ENCODE measurements around the gene TAT.
"Not testable (repeated sequence)": the region's sequence is repeated elsewhere in the genome, so short reads cannot be mapped to it uniquely, and the experiment has no call there.

TAT gene

DNA sequence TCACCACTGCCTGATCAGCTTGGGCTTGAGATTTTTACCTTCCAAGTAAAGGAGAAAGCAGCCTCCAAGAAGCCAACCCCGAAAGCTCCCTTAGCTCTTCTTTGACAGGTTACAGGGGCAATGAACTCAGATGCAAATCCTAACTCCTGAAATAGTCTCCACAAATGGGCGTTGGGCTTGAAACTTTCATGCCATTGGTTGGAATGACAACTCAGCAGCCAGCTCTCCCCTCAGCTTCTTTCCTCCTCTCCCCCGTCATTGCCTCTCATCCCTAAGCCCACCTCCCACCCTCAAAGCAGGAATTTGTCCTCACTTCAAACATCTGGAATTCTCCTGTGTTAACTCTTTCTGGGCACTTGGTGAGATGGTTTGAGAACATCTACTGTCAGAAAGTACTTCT is at the start of gene TAT:
TAT (minus strand) TSS at position 122 of the 400 bp plus-strand sequence. CDS start 677 bp downstream, outside the sequence.
- in situ Hi-C loops (cut with MboI; ENCODE audit: low sequenced_read_pairs) = no loop called here

DNA sequence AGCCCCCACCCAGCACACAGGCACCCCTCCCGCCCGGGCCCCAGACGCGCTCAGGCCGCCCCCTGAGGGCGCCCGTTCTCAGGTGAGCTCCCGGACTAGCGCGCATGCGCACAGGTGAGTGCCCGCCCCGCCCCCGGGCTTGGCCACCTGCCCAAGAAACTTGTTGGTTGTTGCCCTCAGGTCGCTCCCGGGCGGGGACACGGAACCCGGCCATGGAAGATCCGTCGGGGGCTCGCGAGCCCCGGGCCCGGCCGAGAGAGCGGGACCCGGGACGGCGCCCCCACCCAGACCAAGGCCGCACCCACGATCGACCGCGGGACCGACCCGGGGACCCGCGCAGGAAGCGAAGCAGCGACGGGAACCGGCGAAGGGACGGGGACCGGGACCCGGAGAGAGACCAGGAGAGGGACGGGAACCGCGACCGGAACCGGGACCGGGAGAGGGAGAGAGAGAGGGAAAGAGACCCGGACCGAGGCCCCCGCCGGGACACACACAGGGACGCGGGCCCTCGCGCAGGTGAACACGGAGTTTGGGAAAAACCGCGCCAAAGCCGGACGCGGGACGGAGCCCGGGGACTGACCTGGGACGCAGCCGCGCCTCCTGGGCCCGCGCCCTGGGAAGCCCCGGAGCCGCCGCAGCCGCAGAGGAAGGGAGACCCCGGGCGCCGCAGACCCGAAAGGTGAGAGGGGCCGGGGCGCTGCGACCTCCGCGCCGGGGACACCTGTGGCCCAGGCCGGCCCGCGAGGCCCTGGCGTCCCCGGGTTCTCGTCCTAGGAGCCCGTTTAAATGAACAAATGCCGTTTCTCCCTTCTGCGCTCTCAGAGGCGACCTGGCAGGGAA is 49.3 kb upstream of the TAT start, which contains the start of gene MARVELD3:
MARVELD3 (plus strand) TSS at position 167 of the 840 bp plus-strand sequence; CDS start at position 213, 46 bp downstream.
- in situ Hi-C loops (cut with MboI; ENCODE audit: low sequenced_read_pairs) = no loop called here

- in situ Hi-C loops (cut with MboI; ENCODE audit: low sequenced_read_pairs) = no loop called here
Measured at GRCh38 chr16:71625113-71625850, 48.4 kb upstream of the TAT start.

- in situ Hi-C loops (cut with MboI; ENCODE audit: low sequenced_read_pairs) = no loop called here
Measured at GRCh38 chr16:71623597-71623996, 46.7 kb upstream of the TAT start.

DNA sequence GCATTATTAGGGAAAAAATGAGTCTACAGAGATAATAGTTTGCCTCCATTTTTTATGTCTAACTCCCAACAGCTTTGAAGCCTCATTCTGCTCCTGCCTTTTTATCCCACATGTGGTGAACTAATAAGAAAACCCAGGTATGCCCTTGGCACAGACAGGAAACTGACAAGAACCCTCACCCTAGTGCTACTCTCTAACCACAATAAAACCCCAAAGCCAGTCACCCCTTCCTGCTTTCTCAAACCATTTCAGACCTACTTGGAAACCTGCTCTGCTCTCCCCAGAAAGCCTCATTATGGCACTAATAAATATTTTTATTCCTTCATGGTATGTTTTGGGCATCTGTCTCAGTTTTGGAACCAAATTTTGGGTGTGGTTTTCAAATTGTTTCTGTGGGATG is 45.2 kb upstream of the TAT start:
- in situ Hi-C loops (cut with MboI; ENCODE audit: low sequenced_read_pairs) = no loop called here

- in situ Hi-C loops (cut with MboI; ENCODE audit: low sequenced_read_pairs) = no loop called here
Measured at GRCh38 chr16:71618429-71618828, 41.5 kb upstream of the TAT start.

DNA sequence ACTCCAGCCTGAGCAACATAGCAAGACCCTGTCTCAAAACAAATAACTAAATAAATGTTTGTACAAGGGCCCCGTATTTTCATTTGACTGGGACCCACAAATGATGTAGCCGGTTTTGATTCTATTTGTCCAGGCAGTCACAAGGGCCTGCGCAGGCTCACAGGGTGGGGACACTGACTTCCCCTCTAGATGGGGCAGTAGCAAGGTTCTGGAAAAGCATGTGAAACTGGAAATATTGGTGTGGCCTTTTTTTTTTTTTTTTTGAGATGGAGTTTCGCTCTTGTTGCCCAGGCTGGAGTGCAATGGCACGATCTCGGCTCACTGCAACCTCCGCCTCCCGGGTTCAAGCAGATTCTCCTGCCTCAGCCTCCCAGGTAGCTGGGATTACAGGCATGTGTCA is 38.1 kb upstream of the TAT start:
- in situ Hi-C loops (cut with MboI; ENCODE audit: low sequenced_read_pairs) = not testable (repeated sequence)

- in situ Hi-C loops (cut with MboI; ENCODE audit: low sequenced_read_pairs) = no loop called here
Measured at GRCh38 chr16:71610936-71611871, 34.3 kb upstream of the TAT start.

DNA sequence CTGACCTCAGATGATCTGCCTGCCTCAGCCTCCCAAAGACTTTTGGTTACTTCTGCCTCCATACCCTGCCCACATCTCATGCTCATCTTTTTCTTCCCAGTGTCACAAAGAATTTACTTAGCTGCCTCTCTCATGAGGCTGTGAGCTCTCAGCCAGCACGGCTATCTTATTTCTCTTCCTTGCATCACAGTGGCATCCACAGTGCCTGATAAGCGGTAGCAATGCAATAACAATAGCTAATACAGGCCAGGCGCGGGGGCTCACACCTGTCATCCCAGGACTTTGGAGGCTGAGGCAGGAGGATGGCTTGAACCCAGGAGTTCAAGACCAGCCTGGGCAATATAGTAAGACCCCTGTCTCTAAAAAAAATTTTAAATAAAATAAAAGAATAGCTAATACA is 33.6 kb upstream of the TAT start:
- in situ Hi-C loops (cut with MboI; ENCODE audit: low sequenced_read_pairs) = no loop called here

- in situ Hi-C loops (cut with MboI; ENCODE audit: low sequenced_read_pairs) = no loop called here
Measured at GRCh38 chr16:71609066-71609465, 32.2 kb upstream of the TAT start.

DNA sequence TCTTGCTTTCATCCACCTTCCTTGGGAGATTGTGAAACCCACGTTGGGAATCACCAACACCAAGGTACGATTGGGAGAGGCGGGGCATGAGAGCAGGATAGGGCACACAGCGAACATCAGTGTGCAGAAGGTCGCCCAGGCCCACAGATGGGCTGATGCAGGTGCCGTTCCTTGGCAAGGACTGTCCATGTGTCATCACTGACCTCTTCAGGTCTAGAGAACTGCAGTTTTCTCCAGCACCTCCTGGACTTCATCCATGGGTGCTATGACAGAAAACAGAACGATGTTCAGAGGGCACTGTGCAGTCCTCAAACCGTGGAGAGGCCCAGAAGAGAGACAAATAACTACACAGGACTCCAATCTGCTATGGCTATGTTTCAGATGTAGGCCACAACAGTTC is 23.9 kb upstream of the TAT start:
- in situ Hi-C loops (cut with MboI; ENCODE audit: low sequenced_read_pairs) = no loop called here

GRCh38 chr16:71598426-71598825 is 21.5 kb upstream of the TAT start:
- in situ Hi-C loops (cut with MboI; ENCODE audit: low sequenced_read_pairs) = not testable (repeated sequence)

DNA sequence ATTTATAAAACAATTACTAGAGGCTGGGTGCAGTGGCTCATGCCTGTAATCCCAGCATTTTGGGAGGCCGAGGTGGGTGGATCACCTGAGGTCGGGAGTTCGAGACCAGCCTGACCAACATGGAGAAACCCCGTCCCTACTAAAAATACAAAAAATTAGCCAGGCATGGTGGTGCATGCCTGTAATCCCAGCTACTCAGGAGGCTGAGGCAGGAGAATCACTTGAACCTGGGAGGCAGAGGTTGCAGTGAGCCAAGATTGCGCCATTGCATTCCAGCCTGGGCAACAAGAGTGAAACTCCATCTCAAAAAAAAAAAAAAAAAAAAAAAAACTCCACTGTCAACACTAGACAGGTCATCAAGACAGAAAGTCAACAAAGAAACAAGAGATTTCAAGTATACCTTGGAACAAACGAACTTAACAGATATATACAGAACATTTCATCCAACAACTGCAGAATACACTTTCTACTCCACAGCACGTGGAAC is 18.5 kb upstream of the TAT start:
- in situ Hi-C loops (cut with MboI; ENCODE audit: low sequenced_read_pairs) = not testable (repeated sequence)

DNA sequence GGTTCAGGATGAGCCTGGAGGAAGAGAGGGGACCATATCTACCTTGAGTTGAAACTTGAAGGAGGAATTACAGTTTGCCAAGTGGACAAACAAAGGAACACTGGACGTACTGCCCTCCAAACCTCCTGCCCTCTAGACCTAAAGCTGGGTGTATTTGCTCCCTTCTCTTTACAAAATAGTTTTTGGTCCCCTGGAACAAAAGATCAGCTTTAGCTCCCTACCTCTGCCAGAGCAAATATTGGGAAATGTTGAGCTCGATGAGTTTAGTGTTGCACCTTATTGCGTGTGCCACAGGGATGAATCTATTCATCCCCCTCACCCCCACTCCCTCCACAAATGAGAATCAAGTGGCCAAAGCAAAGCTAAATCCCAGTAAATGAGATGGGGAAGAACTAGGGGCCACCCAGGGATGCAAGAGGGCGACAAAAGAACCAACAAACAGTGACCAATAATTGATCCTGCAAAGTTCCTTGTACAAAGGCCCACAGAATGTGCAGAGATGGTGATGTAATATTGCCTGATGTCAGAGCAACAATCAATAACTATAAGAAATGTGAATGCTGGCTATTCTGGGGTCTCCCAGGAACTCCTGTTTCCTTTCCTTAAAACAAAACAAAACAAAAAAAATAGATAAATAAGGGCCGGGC is 17.2 kb upstream of the TAT start:
- in situ Hi-C loops (cut with MboI; ENCODE audit: low sequenced_read_pairs) = no loop called here

DNA sequence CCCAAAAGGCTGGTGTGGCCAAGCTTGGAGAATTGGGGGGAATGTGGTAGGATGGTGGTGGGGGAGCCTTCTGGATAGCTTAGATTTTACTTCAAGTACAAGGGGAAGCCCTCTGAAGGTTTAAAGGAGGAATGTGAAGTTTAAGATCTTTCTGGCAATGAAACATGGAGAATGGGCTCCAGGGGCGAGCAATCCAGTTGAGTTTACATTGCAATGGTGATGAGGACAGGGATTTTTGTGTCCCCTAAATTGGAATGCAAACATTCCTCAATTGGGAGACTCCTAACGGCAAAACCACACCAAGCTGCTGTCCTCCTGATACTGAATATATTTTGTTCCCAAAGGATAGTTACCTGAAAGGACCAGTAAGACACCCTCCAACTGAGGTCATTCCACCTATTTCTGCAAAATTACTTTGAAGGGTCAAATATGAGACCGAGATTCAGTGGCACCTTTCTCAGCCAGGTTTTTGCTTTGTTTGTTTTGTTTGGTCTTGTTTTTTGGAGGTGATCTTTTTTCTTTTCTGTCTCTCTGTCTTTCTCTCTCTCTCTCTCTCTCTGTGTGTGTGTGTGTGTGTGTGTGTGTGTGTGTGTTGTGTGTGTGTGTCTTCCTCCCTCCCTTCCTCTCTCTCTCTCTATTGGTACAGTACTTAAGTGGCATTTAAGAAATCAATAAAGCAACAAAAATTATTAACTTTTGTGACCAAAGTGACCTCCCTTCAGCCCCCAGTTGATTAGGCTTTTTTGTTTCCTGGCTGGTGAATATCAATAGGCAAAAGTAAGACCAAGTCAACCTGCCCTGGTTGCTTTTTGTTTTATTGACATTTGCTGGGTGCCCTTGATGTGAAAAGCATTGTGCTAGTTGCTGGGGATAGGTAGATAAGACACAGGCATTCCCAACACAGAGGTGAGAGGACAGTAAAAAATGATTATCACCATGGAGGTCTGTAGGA is 16.4 kb upstream of the TAT start:
- in situ Hi-C loops (cut with MboI; ENCODE audit: low sequenced_read_pairs) = no loop called here

- in situ Hi-C loops (cut with MboI; ENCODE audit: low sequenced_read_pairs) = no loop called here
Measured at GRCh38 chr16:71591917-71592316, 15.0 kb upstream of the TAT start.

DNA sequence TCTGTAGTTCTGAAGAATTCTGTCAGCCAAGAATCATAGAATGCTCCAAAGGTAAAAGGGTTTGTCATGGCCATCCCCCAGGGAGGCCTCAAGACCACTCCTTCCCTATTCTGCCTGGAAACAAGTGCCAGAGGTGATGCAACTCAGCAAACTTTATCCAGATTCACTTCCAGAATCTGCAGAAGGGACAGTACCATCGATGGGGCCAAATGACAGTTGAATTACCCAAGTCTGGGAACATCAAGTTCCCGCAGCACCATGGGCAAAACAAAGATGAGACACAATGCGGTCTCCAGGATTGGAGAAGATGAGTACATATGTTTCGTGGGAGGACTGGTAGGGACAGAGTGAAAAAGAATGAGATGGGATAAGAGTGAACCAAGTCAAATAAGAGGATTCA is 13.7 kb upstream of the TAT start:
- in situ Hi-C loops (cut with MboI; ENCODE audit: low sequenced_read_pairs) = no loop called here

- in situ Hi-C loops (cut with MboI; ENCODE audit: low sequenced_read_pairs) = not testable (repeated sequence)
Measured at GRCh38 chr16:71590071-71590470, 13.2 kb upstream of the TAT start.

GRCh38 chr16:71589334-71589733 is 12.4 kb upstream of the TAT start:
- in situ Hi-C loops (cut with MboI; ENCODE audit: low sequenced_read_pairs) = not testable (repeated sequence)
